Measurements from ENCODE around the gene FARS2.

FARS2 gene

GRCh38 chr6:5751525-5752390, 490.4 kb downstream of the FARS2 start:
- no peak for TF ChIP-seq MYC (IDR thresholded peaks at IDR 0.05; ENCODE audit: low read depth, low read length)
- H3K4me3 ChIP-seq (ENCODE audit: low read depth, low read length) = no peak overlapping the region
- no peak for DNase-seq (ENCODE audit: low read depth)

GRCh38 chr6:5752391-5752680, 491.0 kb downstream of the FARS2 start:
- DNase-seq (ENCODE audit: low read depth) = peak; percentile 45
- H3K4me3 ChIP-seq (ENCODE audit: low read depth, low read length) = no peak overlapping the region
- TF ChIP-seq, protein P1, sequence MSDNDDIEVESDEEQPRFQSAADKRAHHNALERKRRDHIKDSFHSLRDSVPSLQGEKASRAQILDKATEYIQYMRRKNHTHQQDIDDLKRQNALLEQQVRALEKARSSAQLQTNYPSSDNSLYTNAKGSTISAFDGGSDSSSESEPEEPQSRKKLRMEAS (IDR thresholded peaks at IDR 0.05; ENCODE audit: low read depth, low read length) = no peak
- TF ChIP-seq MYC (IDR thresholded peaks at IDR 0.05; ENCODE audit: low read depth, low read length) (no peak), POLR2A (IDR thresholded peaks at IDR 0.05; ENCODE audit: extremely low read depth, insufficient read length) (no peak), CTCF (IDR thresholded peaks at IDR 0.05; ENCODE audit: low read depth, low read length) (no peak)

DNA sequence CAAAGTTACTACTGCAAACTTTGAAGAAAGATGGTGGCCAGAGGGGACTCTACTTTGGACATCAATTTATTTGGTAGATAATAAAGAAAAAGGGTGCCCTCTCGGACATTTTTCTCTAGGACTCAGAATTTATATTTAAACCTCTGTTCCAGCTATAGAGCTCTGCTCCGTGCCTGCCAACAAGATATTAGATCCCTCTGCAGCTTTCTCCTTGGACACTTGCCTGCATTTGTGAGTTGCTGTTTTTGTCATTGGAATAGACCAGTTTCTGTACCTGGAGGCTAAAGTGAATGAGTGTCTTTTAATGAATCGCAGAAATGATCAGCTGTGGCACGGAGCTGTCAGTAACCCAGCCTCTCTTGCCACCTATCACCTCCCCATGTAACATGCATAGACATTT, 491.9 kb downstream of the FARS2 start:
- H3K4me3 ChIP-seq (ENCODE audit: low read depth, low read length) = no peak overlapping the region
- TF ChIP-seq, protein P1 (IDR thresholded peaks at IDR 0.05; ENCODE audit: low read depth, low read length) = no peak
- TF ChIP-seq CTCF (IDR thresholded peaks at IDR 0.05; ENCODE audit: low read depth, low read length) (no peak), POLR2A (IDR thresholded peaks at IDR 0.05; ENCODE audit: extremely low read depth, insufficient read length) (no peak), MYC (IDR thresholded peaks at IDR 0.05; ENCODE audit: low read depth, low read length) (no peak)
- DNase-seq (ENCODE audit: low read depth) = no peak

DNA sequence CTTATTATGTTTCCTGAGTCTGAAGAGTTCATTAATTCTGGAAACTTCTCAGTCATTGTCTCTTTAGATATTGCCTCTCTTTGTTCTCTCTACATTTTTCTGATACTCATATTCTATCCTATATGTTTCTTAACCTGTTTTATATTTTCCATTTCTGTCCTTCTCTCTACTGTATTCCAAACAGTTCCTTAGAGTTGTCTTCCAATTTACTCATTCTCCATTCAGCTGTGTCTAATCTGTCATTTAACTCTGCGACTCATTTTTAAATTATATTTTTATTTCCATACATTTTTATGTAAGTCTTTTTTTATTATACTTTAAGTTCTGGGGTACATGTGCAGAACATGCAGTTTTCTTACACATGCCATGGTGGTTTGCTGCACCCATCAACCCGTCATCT, 493.6 kb downstream of the FARS2 start:
- TF ChIP-seq, protein P1 (IDR thresholded peaks at IDR 0.05; ENCODE audit: low read depth, low read length) = no peak
- TF ChIP-seq MYC (IDR thresholded peaks at IDR 0.05; ENCODE audit: low read depth, low read length) (no peak), CTCF (IDR thresholded peaks at IDR 0.05; ENCODE audit: low read depth, low read length) (no peak), POLR2A (IDR thresholded peaks at IDR 0.05; ENCODE audit: extremely low read depth, insufficient read length) (no peak)
- DNase-seq (ENCODE audit: low read depth) = no peak
- no peak overlapping the region for H3K4me3 ChIP-seq (ENCODE audit: low read depth, low read length)

GRCh38 chr6:5759571-5759970, 498.3 kb downstream of the FARS2 start:
- no peak overlapping the region for H3K4me3 ChIP-seq (ENCODE audit: low read depth, low read length)
- no peak for DNase-seq (ENCODE audit: low read depth)
- TF ChIP-seq MYC (IDR thresholded peaks at IDR 0.05; ENCODE audit: low read depth, low read length) (no peak), POLR2A (IDR thresholded peaks at IDR 0.05; ENCODE audit: extremely low read depth, insufficient read length) (no peak), CTCF (IDR thresholded peaks at IDR 0.05; ENCODE audit: low read depth, low read length) (no peak)
- TF ChIP-seq, protein P1 (IDR thresholded peaks at IDR 0.05; ENCODE audit: low read depth, low read length) = no peak

DNA sequence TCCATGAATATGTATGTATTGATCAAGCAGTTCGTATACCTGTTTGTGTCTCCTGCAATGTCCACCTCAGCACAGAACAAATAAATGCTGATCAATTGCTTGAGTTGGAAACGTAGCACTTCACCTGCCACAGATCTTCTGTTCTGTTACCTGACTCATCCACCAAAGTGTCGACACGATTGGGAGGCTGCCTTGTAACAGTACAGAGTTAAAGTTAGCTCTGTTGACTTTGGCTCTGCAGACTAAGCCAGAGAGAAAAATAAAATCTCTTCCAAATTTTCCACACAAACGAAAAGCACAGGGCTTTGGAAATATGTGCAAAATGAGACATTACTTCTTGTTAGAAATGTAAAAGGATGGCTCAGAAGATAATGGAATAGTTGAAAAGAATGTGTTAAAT, 500.1 kb downstream of the FARS2 start:
- TF ChIP-seq CTCF (IDR thresholded peaks at IDR 0.05; ENCODE audit: low read depth, low read length) (no peak), MYC (IDR thresholded peaks at IDR 0.05; ENCODE audit: low read depth, low read length) (no peak), POLR2A (IDR thresholded peaks at IDR 0.05; ENCODE audit: extremely low read depth, insufficient read length) (no peak)
- TF ChIP-seq, protein P1 (IDR thresholded peaks at IDR 0.05; ENCODE audit: low read depth, low read length) = no peak
- H3K4me3 ChIP-seq (ENCODE audit: low read depth, low read length) = no peak overlapping the region
- no peak for DNase-seq (ENCODE audit: low read depth)

All from NB4 (cell line).